Activated CD4-positive, CD25-positive, alpha-beta regulatory T cell treated with anti-CD3 and anti-CD28 coated beads, Interleukin-2, amount 50 U/mL, for 72 hours (primary cell): Measurements from ENCODE around the gene SORCS2.

Source experiments
- DNase-seq: peaks from one replicate; pipeline ENCODE4 v3.0.0; 2021

SORCS2 gene

DNA sequence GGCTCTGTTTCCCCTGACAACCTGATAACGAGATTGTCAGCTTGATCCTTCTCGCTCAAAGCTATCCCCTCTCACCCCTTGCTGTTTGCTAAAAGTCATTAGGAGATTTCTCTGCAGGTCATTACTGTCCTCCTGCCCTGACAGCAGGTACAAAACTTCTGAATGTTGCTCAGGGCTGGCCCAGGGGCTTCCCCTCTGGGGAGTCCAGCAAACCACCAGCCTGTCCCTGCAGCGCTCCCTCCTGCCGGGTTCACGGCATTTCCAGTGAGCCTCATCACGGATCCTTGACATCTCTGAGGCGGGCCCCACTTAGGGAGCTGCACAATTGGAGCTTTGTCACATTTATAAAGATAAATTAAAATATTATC lies 5.2 kb upstream of the SORCS2 start:
- peak; percentile 9 for DNase-seq

DNA sequence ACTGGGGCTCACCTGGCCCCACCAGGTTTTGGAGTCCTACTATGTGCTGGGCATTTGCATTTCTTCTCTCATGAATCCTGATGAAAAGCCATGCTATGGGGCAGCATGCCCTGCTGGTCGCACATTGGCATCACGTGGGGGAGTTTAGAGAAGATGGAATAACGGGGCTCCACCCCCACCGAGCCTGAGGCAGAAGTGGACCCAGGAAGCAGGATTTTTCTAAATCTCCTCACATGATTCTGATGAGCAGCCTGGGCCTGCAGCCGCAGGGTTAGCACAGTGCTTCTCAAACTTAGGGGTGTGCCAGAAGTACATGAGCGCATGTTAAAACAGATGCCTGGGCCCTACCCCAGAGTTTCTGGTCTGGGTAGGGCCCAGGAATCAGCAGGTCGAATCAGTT lies 4.6 kb upstream of the SORCS2 start:
- peak; percentile 4 for DNase-seq

DNA sequence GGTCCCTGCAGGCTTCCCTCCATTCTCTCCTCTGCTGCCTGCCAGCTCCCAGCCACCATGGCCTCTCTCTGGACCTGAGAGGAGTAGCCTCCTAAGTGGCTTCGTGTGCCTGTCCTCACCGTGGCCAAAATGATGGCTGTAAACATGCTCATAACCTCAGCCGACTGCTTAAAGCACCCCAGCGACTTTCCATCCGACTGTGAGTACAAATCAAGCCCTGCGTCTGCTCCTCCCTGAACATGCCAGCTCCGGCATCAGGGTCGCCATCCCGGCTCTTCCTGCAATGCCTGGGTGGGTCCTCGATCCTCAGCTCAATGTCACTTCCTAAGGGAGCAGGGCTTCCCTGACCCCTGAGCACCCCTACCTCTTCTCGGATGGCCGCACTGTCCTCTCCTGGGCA lies 3.3 kb upstream of the SORCS2 start:
- DNase-seq, result no peak

DNA sequence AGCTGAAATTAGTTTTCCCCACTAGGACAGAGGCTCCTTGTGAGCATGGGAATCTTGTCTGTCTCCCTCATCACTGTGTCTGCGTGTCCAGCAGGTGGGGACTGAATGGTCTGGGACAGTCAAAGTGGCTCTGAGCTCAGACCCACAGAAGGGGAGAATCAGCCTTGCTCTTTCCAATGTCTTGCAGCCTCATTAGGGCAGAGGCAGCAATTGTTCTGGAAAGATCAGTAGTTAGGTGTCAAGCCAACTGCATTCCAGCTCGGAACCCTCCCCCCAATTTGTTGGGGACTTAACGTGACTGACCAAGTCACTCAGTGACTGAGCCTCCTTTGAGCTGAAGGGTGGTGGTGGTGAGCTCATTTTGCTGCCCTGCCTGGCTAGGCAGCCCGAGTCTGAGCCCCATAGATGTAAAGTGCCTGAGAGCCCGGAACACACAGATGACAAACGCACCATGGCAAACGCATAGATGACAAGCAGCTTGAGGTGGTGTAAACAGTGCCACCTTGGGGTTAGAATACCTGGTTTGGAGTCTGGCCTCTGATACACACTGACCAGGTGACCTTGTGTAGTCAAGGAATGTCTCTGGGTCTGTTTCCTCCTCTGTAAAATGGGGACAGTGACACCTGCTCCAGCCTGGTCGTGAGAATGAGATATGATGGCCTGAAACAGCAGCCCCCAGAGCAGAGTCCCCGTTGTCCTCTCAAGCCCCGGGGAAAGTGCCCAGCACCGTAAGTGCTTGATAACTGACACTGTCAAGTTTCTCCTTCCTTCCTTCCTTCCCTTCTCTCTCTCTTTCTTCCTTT lies 2.7 kb upstream of the SORCS2 start:
- peak; percentile 13 for DNase-seq

DNA sequence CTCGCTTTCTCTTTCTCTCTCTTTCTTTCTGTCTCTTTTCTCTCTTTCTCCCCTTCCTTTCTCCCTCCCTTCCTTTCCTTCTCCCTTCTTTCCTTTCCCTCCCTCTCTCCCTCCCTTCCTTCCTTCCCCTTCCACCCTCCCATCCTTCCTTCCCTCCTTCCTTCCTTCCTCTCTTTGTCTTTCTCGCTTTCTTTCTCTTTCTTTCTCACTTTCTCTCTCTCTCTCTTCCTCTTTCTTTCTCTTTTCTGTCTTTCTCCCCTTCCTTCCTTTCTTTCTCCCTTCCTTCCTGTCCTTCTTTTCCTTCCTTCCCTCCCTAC lies 2.1 kb upstream of the SORCS2 start:
- DNase-seq, result no peak

DNA sequence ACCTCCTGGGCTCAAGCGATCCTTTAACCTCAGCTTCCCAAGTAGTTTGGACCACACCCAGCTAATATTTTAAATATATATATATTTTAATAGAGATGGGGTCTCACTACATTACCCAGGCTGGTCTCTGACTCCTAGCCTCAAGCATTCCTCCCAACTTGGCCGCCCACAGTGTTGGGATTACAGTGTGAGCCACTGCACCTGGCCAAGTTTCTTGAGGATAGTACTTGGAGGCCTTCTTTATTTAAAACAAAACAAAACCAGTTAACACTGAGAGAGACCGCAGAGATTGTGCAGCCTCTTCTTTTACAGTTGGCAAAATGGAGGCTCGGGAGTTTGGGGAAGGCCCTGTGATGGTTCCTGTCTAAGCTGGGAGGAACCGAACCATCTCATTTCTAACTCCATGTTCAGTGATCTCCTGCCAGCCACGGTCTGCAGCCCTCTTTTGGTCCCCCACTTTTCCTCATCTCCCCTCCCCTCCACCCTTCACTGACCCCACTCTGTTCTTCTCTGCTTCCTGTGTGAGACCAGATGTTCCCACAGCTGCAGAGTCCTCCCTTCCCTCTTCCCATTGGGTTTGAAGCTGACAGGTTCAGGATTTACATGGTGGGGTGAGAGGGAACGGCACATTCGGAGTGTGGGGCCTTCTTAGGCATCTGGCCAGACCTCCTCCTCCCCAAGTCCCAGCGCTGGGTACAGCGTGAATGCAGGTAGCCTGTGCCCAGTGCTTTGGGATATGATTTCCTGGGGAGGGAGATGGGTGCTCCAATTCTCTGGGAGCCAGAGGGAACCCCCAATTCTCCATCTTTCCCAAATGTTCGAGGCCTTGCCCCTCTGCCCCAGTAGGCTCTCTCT lies 1.4 kb upstream of the SORCS2 start:
- DNase-seq, result peak; percentile 6

DNA sequence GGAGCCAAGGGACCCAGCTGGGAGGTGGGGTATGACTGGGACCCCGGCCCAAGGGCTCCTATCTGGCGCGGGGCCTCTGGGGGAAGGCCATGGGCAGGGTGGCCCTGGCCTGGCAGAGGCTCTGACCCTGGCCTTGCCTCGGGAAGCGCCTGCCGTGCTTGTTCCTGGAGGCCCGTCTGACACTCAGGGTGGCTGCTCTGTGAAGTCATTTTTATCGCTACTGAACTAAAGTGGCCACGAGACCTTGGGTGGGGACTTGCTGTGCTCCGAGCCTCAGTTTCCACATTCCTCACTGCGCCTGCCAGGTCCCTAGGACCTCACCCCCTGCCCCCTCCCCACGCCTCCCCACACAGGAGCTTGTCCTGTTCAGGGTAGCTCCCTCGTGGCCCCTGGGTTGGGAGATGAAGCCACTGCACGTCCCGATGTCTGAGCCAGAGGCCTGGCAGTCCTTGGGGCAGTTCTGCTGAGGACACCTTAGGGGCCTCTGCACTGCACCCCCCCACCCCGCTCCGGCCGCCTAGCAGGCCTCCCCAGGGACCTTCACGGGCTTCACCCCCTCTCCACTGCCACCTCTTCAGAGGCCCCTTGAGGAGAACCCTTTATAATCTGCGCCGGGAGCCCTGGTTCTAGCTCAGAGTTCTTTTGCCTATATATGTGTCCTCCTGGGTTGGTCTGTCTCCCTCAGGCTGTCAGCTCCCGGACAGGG lies 639 bp upstream of the SORCS2 start:
- DNase-seq, result peak; percentile 22

DNA sequence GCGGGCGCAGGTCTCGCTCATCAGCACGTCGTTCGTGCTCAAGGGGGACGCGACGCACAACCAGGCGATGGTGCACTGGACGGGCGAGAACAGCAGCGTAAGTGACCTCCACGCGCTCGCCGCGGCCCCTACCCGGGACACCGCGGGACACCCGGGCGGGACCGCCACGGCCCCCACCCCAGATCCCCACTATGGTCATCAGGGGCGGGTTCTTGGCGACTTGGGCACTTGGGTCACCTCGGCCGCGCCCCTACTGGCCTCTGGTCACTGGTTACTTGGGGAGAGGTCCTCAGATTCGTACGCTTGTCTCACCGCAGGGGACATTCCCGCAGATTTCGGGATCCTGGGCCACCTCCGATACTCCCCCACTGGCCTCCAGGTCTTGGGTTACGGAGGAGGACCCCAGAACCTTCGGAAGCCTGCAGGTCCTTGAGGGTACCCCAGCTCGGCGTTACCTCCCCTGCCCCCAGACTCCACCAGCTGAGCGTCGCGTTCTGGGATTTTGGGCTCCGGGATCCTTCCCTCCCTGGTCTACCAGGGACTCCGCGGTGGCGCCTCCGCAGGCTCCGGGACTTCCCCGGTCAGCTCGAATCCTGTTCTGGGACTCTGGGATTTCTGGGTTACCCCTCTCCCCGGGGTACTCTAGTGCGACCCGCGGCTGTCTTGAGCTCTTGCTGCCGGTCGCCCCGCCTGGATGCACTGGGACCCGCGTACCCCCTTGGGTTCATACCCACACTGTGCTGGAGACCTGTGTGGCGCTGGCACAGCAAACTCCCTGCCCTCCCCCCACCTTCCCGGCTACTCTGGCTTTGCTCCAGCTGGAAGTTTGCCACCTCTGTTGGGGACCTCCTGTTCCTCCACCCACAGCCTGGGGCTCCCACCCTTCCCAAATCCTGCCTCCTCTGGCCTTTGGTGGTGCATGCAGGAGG lies 956 bp downstream of the SORCS2 start:
- DNase-seq, result peak; percentile 29

DNA sequence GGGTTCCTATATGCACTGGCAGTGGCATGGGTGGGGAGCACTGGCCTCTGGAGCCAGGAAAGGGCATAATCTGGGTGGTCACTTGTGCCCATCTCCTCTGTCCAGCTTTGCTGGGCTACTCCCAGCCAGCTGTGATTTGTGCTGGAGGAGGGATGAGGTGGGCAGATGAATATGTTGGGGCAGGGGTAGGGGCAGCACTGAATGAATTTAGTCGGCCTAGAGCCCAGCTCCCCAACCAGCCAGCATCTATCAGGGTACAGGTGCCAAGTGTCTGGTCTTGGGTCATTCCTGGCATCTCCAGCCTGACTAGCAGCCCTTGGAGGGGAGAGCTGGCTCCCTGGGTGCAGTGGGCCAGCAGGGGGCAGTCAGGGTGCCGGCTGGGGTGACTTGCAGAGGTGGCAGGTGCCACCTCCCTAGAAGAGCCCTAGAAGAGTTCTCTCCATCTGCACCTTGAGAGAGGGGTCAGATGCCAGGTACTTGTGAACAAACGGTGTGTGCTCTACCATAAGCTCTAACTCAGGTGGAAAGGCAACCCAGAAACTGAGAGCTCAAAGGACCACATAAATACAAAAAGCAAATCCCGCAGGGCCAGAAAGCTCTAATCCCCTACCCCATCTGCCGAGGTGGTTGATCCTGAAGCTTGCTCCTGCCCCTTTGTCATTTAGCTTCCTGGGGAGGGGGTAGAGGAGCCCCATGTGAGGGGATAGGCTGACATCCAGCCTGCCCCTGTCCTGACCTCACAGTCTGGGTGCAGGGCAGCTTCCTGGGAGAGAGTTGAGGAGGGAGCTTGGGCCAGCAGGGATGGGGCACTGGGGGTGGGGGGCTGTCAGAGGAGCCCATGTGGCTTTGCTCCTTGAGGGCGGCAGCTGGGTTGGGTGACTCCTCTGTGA lies 2.2 kb downstream of the SORCS2 start:
- DNase-seq, result peak; percentile 30

DNA sequence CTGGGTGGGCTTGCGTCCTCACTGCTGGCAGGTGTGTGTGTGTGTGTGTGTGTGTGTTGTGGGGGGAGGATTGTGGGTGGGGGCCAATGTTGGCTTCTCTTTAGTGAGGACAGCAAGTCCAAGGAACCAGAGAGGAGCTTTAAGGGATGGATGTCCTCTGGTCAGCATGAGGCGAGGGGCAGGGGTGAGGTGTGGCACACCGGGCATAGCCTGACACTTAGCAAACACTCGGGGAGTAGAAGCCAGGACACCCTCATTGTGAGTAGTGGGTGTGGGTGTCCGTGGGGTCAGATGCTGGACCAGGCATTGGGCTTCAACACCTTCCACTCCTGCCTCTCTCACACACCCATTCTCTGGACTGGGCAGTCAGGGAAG lies 2.8 kb downstream of the SORCS2 start:
- DNase-seq, result peak; percentile 1

DNA sequence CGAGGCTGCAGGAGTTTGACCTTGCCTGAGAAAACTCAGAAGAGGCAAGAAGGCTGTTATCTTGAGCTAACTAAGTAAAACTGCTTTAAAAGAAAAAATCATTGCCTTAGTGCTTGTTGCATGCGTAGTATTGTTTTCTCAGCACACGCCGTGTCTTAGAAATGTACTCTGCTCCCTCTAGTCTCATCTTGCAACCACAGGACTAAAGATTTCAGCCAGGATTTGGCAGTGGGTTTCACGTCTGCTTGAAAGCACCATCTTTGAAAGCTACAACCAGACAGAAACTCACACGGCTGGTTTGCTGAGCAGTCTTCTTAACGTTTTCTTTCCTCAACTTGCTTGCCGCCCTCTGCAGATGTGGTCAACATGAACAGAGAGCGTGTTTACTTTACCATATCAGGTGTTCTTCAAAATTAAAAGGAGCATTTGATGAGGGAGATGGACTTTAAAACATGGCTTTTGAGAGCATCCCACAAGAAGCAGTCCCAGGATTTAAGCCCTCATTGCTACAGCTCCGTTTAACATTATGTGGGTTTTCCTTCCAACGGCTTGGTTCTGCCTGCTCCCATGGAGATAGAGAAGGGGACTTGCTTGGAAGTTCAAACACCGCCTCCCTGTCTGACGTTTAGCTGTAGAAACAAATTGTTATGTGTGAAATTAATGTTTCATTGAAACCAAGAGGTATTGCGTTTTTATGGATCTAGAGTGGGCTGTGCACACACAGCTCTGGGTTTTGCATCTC lies 3.4 kb downstream of the SORCS2 start:
- DNase-seq, result no peak

DNA sequence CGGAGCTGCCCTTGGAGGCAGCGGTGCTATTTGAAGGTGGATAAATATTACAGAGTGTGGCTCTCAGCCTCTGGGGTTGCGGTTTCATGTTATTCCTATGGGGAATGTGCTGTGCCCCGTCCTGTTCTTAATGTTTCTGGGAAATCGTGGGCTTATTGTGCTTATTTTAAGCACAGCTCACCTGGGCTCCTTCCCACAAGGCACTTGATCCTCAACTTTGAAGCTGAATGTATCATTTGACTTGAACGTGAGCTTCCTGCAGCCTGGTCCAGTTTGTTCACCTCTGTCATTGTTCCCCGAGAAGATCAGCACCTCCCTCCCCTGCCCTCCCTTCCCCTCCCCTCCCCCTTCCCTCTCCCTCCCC lies 3.9 kb downstream of the SORCS2 start:
- no peak for DNase-seq

DNA sequence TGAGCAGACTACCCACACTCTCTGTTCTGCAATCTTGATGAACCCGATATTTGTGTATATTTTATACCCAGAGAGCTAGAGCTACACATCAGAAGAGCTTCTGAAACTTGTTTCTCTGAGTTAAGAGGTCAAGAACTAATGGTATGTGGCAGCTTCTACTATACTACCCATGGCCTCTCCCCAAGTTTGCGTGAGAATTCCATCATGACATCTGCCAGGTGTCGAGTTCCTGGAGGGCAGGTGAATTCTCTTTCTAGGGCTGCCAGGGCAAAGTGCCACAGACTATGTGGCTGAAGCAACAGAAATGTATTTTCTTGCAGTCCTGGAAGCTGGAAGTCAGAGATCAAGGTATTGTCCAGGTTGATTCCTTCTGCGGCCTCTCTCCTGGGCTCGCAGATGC lies 4.4 kb downstream of the SORCS2 start:
- no peak for DNase-seq

DNA sequence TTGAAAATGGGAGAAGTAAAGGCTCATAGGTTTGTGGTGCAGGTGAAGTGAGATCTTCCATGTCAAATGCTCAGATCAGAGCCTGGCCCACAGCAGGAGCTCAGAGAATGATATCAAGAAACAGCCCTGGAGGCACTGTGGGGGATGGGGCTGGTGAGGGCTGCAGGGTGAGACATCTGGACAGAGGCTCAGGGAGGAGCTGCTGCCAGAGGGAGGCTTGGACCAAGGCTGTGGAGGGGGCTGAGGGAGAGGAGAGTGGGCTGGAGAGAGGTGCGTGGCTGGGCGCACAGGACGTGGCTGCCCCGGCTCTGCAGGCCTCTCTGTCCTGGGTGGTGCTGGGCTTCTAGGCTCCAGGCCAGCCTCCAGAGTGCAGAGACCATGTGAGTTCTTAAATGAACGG lies 5.6 kb downstream of the SORCS2 start:
- peak; percentile 3 for DNase-seq

DNA sequence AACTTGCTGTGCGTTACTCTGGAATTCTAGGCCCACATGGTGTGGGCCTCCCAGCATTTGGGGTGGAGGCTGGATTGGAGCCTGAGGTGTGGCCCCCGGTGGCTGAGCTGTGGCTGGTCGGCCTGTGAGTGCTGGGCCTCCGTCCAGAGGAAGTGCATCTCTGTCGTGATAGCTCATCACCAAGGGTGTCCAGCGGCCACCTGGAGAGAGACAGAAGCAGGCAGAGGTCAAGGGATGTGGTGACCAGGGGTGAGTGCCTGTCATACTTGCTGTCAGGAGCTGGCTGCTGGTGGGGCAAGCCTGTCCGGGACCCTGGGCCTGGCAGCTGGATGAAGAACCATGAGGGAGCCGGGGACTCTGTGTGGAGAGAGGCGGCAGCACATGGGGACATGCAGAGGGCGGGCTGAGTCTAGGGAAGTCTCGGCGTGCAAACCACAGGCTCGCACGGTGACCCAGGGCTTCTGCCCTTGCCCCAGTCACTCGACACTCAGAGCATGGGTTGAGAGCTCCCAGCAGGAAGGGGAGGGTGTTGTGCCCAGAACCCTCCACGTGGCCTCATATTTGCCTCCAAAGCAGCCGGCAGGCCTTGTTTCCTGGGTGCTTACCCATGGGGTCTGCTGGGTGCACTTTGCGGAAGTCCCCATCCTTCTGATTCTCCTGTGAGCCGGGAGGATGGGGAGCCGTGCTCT lies 6.2 kb downstream of the SORCS2 start:
- peak; percentile 18 for DNase-seq

DNA sequence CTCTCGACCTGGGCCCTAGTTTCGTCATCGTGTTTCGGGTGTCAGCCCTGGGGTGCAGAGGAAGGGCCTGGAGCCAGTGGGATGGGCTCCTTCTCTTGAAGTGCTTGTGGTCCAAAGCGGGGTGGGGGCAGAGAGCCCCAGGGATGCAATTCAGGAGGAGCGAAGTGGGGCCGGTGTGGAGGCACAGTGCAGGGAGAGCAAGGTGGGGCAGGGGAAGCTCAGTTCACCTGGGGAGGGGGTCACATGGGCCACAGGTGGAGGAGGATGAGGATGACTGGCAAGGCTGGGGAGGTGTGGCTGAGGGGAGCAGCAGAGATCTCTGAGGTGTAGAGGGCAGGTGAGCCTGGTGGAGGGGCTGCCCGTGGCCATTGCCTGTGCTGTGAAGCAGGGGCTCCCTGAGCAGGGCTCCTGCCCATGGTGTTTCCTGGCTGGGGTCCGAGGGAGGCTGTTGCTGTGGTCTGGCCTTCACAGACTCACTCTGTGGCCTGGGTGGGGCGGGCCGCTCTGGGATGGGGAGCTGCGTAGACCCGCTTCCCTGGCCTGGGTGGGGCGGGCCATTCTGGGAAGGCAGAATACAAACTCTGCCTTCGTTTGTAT lies 6.9 kb downstream of the SORCS2 start:
- peak; percentile 17 for DNase-seq

DNA sequence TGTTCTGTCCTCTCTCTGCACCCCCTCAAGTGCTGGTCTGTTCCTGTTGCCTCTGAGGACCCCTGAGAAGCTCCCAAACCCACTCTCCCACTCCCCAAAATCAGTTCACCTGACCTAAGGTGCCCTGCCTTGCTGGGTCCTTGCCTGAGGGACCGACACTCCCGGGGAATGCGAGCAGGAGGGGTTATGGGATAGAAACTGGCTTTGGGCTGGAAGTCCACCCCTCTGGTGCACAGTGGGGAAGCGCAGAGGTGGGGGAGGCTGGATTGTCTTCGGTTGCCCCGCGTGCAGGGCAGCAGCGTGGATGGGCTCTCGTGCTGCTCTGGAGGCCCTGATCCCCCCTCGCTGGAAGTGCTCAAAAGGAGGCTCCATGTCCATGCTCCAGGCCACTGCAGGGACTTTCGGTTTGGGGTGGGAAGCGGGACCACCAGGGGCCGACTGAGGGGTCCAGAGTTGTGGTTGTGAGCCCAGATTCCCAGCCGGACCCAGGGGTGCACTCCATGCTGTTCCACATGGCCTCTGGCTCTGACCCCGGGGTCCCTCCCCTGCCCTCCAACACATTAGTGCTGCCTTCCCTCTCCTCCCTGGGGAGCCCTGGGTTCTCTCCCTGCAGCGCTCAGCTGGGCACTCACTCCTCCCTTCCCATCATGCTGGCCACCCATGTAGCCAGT lies 7.6 kb downstream of the SORCS2 start:
- DNase-seq, result peak; percentile 17

DNA sequence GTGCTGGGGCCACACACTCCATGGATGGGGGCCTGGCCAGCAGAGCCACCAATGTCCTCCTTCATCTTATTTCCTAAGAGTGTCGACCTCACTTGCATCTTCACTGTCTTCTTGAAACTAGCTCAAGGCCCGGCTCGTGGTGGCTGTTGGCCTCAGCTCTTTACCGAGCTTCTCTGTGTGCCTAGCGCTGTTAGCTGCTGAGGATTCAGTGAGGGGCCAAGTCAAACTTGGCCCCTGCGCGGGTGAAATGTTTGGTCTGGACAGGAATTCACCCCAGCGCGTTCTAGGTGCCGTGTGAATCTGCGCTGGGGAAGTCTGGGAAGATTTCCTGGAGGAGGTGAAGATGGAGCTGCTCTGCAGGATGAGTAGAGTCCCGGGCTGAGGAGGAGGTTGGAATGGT lies 8.5 kb downstream of the SORCS2 start:
- DNase-seq, result no peak
